ENCODE measurements around the gene NDUFS6.

NDUFS6 gene

DNA sequence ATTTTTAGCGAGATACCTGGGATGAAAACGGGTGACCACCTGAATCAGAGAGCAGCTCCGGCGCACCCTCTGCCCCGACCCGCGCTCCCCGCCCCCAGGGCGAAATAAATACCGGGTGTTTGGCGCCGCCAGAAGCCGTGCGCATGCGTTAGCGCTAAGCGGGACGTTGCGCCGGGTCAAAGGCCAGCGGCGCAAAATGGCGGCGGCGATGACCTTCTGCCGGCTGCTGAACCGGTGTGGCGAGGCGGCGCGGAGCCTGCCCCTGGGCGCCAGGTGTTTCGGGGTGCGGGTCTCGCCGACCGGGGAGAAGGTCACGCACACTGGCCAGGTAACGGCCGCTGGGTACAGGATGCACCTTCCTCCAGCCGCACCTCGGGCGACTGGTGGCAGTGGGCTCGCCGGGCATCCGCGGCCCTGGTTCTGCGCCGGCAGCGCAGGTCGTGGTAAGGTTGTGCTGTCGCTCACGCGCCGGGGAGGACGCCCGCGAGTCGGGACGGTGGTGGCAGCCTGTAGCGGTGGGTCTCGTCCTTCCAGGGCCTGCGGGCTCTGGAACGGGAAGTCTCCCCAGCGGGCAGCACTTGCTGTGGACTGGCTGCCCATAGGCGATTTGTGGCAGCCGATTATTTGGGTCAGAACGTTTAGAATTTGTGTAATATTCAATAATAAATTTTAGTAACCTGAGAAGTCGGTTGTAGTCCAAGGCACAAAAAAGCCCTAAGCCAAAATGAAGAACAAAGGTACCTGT lies at the start of gene NDUFS6:
TSS of gene NDUFS6 (plus strand) at position 186 of the 745 bp plus-strand sequence. CDS start at position 197, 11 bp downstream.
- in situ Hi-C loops (cut with MboI; ENCODE audit: low pct_unique_long_range_greater_than_20kb, low sequenced_read_pairs) = no loop called here
- peak; percentile 74 for DNase-seq

DNA sequence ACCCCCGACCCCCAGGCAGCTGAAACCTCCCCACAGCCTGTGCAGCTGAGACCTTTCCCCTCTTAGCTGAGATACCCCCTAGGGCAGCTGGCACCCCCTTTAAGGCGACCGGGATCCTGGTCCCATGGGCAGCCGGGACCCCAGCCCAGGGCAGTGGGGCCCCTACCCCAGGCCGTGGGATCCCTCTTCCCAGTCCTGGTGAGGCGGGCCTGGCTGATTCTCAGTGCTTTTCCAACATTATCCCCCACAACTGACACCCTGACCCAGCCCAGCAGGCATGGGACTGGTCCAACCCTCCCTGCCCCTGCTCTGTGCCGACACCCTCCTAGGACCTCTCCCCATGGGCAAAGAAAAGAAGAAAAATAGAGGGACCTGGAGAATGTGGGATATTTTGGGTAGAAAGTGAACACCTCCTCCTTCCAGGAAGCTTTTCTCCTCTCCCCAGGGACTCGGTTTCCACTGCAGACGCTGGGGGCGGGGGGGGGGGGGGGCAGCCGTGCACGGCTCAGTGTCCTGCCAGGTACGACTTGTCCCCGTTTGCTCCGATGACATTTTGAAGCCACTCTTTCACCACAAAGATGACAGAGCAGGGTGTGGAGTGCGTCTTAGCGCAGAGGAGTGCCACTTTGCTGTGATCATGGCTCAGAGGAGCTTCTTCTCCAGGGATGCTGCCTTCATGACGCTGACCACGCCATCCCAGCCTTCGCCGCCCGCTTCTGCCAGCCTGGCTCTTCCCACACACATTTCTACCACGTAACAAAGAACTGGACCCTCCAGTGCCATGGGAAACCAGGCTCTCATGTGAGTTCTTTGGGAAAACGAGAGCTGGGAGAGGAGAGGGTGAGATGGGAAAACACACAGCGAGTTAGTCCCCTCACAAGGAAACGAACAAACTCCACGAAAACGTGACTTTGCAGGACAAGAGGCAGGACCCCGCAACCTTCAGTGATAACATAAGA lies 49.1 kb upstream of the NDUFS6 start:
- in situ Hi-C loops (cut with MboI; ENCODE audit: low pct_unique_long_range_greater_than_20kb, low sequenced_read_pairs) = no loop called here
- no peak for DNase-seq

DNA sequence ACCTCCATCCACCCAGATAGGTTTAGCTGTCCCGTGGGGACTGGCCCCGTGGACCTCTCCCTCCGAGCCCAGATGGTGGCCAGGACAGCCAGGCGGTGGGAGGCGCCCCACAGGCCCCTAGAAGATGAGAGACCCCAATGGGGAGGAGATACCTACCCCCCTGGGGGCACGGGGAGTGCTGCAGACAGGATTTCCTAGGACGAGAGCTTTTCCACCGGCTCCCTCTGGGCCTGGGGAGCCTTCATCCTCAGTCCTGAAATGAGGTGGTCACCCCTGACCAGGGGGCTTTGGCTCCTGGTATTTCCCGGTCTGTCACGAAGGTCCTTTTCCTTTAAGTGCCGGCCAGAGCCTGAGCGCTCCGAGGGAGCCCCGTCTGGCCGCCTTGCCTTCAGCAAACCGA lies 48.3 kb upstream of the NDUFS6 start:
- no peak for DNase-seq
- in situ Hi-C loops (cut with MboI; ENCODE audit: low pct_unique_long_range_greater_than_20kb, low sequenced_read_pairs) = no loop called here

DNA sequence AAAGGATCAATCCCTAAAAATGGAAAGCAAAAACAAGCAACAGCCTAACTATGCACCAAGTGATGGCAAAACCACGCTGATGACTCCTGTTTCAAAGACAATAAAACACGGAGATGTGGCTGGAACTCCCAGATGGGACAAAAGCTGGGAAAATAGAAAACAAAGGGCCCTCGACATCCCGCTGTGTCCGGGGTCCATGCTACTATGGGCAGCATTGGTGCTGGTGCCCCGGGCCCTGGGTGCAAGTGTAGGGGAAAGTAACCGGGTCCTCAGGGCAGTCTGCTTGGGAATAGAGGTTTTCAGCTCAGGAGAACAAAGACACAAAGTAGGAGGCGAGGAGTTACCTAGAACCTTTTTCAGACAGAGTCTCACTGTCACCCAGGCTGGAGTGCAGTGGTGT lies 47.7 kb upstream of the NDUFS6 start:
- no peak for DNase-seq
- in situ Hi-C loops (cut with MboI; ENCODE audit: low pct_unique_long_range_greater_than_20kb, low sequenced_read_pairs) = no loop called here

DNA sequence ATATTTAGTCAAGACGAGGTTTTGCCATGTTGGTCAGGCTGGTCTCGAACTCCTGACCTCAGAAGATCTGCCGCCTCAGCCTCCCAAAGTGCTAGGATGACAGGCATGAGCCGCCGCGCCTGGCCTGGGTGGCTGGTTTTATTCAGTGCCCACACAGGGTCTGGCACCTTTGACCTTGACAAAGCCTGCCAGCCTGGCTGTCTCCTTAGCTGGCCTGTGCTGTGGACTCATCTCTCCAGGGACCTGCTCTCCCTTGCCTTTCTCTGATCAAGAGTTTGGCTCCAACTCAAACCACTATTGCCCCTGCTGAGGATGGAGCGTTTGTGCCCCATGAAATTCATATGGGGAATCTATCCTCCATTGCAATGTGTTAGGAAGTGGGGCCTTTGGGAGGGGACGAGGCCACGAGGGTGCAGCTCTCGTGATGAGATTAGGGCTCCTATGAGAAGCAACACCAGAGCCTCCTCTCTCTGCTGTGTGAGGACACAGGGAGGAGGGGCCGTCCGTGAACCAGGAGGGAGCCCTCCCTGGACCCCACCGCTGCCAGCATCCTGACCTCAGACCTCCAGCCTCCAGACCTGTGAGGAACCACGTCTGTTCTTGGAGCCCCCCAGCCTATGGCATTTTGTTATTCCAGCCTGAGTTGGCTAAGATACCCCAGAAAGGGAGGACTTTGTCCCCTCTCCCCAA lies 46.5 kb upstream of the NDUFS6 start:
- DNase-seq = no peak
- in situ Hi-C loops (cut with MboI; ENCODE audit: low pct_unique_long_range_greater_than_20kb, low sequenced_read_pairs) = no loop called here

DNA sequence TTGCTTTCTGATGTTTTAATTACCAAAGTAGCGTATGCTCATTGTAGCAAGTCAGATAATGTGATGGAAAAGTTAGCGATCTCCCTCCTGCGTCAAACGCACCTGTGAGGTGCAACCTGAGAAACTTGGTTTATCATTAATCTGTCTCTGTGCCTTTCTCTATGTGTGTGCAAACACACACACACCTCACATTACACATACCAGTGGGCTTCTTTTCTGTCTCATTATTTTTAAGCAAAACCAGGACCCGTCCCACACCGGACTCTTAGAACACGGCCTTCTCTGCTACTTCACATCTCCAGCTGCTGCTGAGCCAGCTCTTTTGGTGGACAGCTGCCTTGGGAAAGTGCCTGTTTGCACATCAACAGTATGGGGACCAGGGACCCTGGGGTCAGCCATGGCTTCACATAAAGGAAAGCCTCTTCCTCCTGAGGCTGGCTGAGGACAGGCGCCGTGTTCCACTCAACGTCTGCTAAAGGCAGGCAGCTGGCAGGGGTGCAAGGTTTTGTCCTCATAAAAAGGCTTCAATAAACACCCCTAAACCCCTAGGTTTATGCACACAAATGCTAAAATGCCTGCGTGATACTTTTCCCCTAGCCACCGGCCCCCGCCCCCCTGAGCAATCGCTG lies 45.8 kb upstream of the NDUFS6 start:
- in situ Hi-C loops (cut with MboI; ENCODE audit: low pct_unique_long_range_greater_than_20kb, low sequenced_read_pairs) = no loop called here
- no peak for DNase-seq

- DNase-seq = no peak
- in situ Hi-C loops (cut with MboI; ENCODE audit: low pct_unique_long_range_greater_than_20kb, low sequenced_read_pairs) = no loop called here
These were observed 44.7 kb upstream of the NDUFS6 start for GRCh38 chr5:1756481-1756880.

DNA sequence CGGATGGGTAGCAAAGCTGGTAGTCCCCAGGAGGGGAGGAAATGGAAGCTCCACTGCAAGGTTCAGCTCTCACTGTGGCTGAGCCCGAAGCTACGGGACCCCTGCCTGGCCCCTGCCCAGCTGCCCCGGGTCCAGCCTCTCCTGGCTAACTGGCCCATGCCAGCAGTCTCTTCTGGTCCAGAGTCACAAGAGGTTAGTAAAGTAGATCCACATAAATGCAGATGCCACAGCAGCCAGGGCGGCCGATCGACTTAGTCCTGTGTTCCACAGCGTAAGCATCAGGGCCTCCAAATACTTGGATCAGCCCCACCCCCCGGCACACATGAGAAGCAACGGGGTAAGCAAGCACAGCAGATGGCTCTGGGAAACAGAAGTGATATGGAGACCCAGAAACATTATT lies 43.7 kb upstream of the NDUFS6 start:
- DNase-seq = no peak
- in situ Hi-C loops (cut with MboI; ENCODE audit: low pct_unique_long_range_greater_than_20kb, low sequenced_read_pairs) = no loop called here

DNA sequence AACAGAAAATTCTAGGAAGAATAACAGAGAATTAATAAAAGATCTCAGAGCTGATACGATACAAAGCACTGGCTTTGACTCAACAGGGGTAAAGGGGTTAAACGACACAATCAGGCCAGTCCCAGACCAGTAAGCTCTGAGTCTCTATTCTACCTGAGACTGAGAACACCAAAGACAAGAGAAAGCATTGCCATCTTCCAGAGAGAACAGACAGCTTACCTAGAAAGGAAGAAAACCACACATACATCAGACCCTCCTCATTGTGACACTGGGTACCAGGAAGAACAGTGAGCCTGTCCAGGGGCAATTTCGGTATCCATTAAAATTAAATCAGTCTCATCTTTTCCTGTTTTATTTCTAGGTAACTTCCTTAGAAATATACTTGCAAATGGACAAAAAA lies 42.6 kb upstream of the NDUFS6 start:
- DNase-seq = no peak
- in situ Hi-C loops (cut with MboI; ENCODE audit: low pct_unique_long_range_greater_than_20kb, low sequenced_read_pairs) = no loop called here

DNA sequence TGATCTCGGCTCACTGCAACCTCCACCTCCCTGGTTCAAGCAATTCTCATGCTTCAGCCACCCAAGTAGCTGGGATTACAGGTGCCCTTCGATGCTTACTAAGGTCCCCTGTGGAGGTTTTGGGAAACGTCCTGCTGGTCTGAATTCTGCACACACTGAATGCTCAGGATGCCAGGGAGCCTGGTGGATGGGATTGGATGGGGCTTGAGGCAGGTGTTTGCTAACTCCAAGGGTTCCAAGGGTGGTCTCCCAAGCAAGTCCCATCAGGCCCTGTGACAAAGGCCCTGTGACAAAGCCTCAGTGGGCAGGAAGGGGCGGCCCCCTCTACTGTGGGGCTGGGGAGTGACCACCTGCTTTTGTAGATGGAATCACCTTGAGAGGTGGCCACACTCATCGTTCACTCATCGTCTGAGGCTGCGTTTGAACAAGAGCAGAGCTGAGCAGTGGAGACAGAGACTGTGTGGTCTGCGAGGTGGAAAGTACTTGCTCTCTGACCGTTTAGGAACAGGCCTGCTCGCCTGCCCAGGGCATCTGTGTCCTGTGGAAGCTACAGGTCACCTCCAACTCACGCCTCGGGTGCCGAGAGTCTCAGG lies 41.7 kb upstream of the NDUFS6 start:
- no peak for DNase-seq
- in situ Hi-C loops (cut with MboI; ENCODE audit: low pct_unique_long_range_greater_than_20kb, low sequenced_read_pairs) = no loop called here

GRCh38 chr5:1760231-1760630 lies 41.0 kb upstream of the NDUFS6 start:
- in situ Hi-C loops (cut with MboI; ENCODE audit: low pct_unique_long_range_greater_than_20kb, low sequenced_read_pairs) = no loop called here

GRCh38 chr5:1760656-1761452 lies 40.4 kb upstream of the NDUFS6 start:
- in situ Hi-C loops (cut with MboI; ENCODE audit: low pct_unique_long_range_greater_than_20kb, low sequenced_read_pairs) = no loop called here

More at GRCh38 chr5:1760231-1760630, 41.0 kb upstream of the NDUFS6 start:
- DNase-seq = no peak

DNA sequence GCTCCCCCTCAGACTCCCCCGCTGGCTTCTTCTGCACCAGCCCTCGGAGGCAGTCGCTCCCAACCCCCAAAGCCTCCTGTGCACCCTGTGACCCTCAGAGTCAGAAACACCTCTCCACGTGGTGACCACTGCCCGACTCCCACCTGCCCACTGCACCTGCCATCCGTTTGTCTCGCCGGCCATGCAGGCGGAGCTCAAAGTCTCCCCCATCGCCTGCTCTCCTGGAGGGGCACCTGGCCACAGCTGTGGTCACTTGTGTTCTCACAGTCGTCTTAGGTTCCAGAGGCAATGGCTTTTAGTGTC lies 39.8 kb upstream of the NDUFS6 start:
- DNase-seq = no peak
- in situ Hi-C loops (cut with MboI; ENCODE audit: low pct_unique_long_range_greater_than_20kb, low sequenced_read_pairs) = no loop called here

More at GRCh38 chr5:1760656-1761452, 40.4 kb upstream of the NDUFS6 start:
- no peak for DNase-seq

GRCh38 chr5:1762121-1762882 lies 38.9 kb upstream of the NDUFS6 start:
- in situ Hi-C loops (cut with MboI; ENCODE audit: low pct_unique_long_range_greater_than_20kb, low sequenced_read_pairs) = no loop called here
- no peak for DNase-seq

DNA sequence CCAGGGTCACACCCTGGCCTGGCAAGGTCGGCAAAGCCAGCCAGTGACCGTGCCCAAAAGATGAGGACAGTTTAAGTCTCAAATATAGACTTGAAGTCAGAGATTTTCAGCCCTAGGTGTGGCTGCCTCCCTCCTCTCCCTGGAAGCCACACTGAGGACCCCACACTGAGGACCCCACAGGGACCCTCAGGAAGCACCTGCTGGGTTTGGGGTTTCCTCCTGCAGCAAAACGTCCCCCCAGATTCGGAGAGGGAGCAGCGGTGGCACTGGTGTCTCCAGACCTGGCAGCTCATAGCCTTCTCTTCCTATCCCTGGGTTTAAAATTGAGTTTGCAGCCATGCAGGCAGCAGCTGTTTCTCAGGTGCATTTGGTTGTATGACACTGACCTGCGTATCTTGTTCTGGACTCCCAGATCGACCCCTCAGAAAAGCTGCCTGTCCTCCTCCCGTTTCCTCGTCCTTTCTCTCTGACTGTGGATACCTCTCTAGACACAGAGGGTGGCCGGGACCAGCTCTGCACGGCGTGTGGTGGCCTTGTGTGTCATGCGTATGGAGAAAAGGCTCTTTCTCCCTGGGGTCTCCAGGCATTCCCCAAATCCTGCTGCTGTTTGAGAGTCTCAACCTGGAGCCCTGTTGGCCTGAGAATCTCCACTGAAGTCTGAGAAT lies 38.2 kb upstream of the NDUFS6 start:
- in situ Hi-C loops (cut with MboI; ENCODE audit: low pct_unique_long_range_greater_than_20kb, low sequenced_read_pairs) = no loop called here
- DNase-seq = no peak

DNA sequence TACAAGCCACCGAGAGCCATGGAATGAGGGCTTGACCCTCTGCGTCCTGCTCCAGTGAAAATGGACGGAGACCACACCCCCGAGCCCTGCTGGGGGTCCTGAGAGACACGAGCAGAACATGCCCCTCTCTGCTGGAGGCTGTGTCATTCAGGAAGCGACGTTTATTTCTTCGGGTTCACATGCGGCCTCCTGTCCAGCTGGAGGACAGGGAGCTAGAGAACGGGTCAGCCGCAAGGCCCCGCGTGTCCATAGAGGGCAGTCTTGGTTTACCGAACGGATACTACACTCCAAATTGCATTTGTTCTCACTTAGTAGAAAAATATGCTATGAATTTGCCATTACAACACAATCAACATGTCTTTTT lies 37.7 kb upstream of the NDUFS6 start:
- peak; percentile 45 for DNase-seq
- in situ Hi-C loops (cut with MboI; ENCODE audit: low pct_unique_long_range_greater_than_20kb, low sequenced_read_pairs) = no loop called here

DNA sequence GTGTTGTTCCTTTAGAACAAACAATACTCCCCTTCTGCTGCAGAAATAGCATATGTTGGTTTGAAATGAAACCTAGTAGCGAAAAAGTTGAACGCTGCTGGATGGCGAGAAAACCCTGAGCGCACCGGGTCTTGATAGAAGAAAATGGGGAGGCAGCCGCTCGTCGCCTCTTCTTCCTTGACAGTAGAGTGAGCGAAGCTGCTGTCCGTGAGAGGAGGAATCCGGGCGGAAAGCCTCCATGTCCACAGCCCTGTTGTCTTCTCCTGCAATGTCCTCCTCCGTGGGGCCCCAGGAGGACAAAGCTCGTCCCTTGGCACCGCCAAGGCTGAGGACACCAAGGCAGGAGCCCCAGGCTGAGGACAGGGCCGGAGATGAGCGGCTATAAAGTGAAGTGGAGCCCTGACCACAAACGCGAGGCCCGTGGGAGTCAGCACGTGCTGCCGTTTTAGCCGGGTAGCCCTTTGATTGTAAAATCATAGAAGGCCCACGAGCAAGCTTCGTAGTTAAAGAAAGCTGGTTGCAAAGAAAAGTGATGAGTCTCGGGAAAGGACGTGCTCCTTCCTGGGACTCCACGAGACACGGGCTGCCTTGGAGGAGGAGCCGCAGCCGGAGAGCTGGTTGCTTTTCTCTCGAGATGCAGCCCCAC lies 37.1 kb upstream of the NDUFS6 start:
- in situ Hi-C loops (cut with MboI; ENCODE audit: low pct_unique_long_range_greater_than_20kb, low sequenced_read_pairs) = no loop called here
- no peak for DNase-seq
